ENCODE results near the gene MAN1A1. TPM values are rescaled to one million over a fixed set of nuclear protein-coding genes. Genes with fewer than 3 reads are reported as not detected.

MAN1A1 gene
- total RNA-seq, 1 experiment from 2014 or later = not detected

GRCh38 chr6:119347466-119348095 lies 2.0 kb downstream of the MAN1A1 start:
- peak; percentile 69 for DNase-seq (ENCODE audit: low spot score)
- in situ Hi-C loops (cut with HindIII; ENCODE audit: low sequenced_read_pairs) = no loop called here

GRCh38 chr6:119346936-119347335 lies 2.6 kb downstream of the MAN1A1 start:
- peak; percentile 61 for DNase-seq (ENCODE audit: low spot score)
- in situ Hi-C loops (cut with HindIII; ENCODE audit: low sequenced_read_pairs) = no loop called here

GRCh38 chr6:119346450-119346849 lies 3.1 kb downstream of the MAN1A1 start:
- in situ Hi-C loops (cut with HindIII; ENCODE audit: low sequenced_read_pairs) = no loop called here
- peak; percentile 72 for DNase-seq (ENCODE audit: low spot score)

- no peak for DNase-seq (ENCODE audit: low spot score)
- in situ Hi-C loops (cut with HindIII; ENCODE audit: low sequenced_read_pairs) = no loop called here
Measured at GRCh38 chr6:119345114-119345513, 4.4 kb downstream of the MAN1A1 start.

GRCh38 chr6:119344306-119344705 lies 5.3 kb downstream of the MAN1A1 start:
- in situ Hi-C loops (cut with HindIII; ENCODE audit: low sequenced_read_pairs) = no loop called here
- peak; percentile 39 for DNase-seq (ENCODE audit: low spot score)

GRCh38 chr6:119343573-119344146 lies 5.9 kb downstream of the MAN1A1 start:
- in situ Hi-C loops (cut with HindIII; ENCODE audit: low sequenced_read_pairs) = no loop called here
- DNase-seq (ENCODE audit: low spot score) = no peak

GRCh38 chr6:119343167-119343566 lies 6.4 kb downstream of the MAN1A1 start:
- in situ Hi-C loops (cut with HindIII; ENCODE audit: low sequenced_read_pairs) = no loop called here
- DNase-seq (ENCODE audit: low spot score) = no peak

- DNase-seq (ENCODE audit: low spot score) = no peak
- in situ Hi-C loops (cut with HindIII; ENCODE audit: low sequenced_read_pairs) = no loop called here
Measured at GRCh38 chr6:119342430-119342829, 7.1 kb downstream of the MAN1A1 start.

- in situ Hi-C loops (cut with HindIII; ENCODE audit: low sequenced_read_pairs) = no loop called here
- DNase-seq (ENCODE audit: low spot score) = no peak
Measured at GRCh38 chr6:119340796-119341487, 8.6 kb downstream of the MAN1A1 start.

- no peak for DNase-seq (ENCODE audit: low spot score)
- in situ Hi-C loops (cut with HindIII; ENCODE audit: low sequenced_read_pairs) = no loop called here
Measured at GRCh38 chr6:119339941-119340456, 9.6 kb downstream of the MAN1A1 start.

GRCh38 chr6:119337762-119338161 lies 11.8 kb downstream of the MAN1A1 start:
- in situ Hi-C loops (cut with HindIII; ENCODE audit: low sequenced_read_pairs) = no loop called here
- DNase-seq (ENCODE audit: low spot score) = no peak

GRCh38 chr6:119337252-119337651 lies 12.3 kb downstream of the MAN1A1 start:
- in situ Hi-C loops (cut with HindIII; ENCODE audit: low sequenced_read_pairs) = no loop called here
- no peak for DNase-seq (ENCODE audit: low spot score)

GRCh38 chr6:119334535-119335264 lies 14.9 kb downstream of the MAN1A1 start:
- peak; percentile 27 for DNase-seq (ENCODE audit: low spot score)
- in situ Hi-C loops (cut with HindIII; ENCODE audit: low sequenced_read_pairs) = no loop called here

GRCh38 chr6:119333707-119334295 lies 15.8 kb downstream of the MAN1A1 start:
- peak; percentile 66 for DNase-seq (ENCODE audit: low spot score)
- in situ Hi-C loops (cut with HindIII; ENCODE audit: low sequenced_read_pairs) = no loop called here

GRCh38 chr6:119333063-119333609 lies 16.4 kb downstream of the MAN1A1 start:
- in situ Hi-C loops (cut with HindIII; ENCODE audit: low sequenced_read_pairs) = no loop called here
- DNase-seq (ENCODE audit: low spot score) = no peak

- in situ Hi-C loops (cut with HindIII; ENCODE audit: low sequenced_read_pairs) = no loop called here
- no peak for DNase-seq (ENCODE audit: low spot score)
Measured at GRCh38 chr6:119331663-119332286, 17.8 kb downstream of the MAN1A1 start.

- in situ Hi-C loops (cut with HindIII; ENCODE audit: low sequenced_read_pairs) = no loop called here
- DNase-seq (ENCODE audit: low spot score) = no peak
Measured at GRCh38 chr6:119330520-119331113, 18.9 kb downstream of the MAN1A1 start.

- DNase-seq (ENCODE audit: low spot score) = no peak
- in situ Hi-C loops (cut with HindIII; ENCODE audit: low sequenced_read_pairs) = no loop called here
Measured at GRCh38 chr6:119329794-119330180, 19.8 kb downstream of the MAN1A1 start.
